Tibial nerve (tissue), 4 donors: ENCODE results near the gene TSHZ1. TPM values are rescaled to one million over a fixed set of nuclear protein-coding genes. Genes with fewer than 3 reads are reported as not detected.
"Not testable (repeated sequence)": the region's sequence is repeated elsewhere in the genome, so short reads cannot be mapped to it uniquely, and the experiment has no call there.

ENCODE experiments used
- DNase-seq, 2 donors: peaks; one replicate each; pipeline ENCODE4 v3.0.0-alpha.2; 2019; ENCODE audit warnings: low spot score in 2 of 2
- H3K27ac ChIP-seq, 4 donors: fragments of 200-600 bp; sonication (generic) in 3 of 4; one replicate each; pipeline ENCODE4 v1.5.1; 2017 to 2019; ENCODE audit warnings: mild to moderate bottlenecking in 1 of 4
- H3K27me3 ChIP-seq, 2 donors: fragments of 200-600 bp; sonication (generic) in 1 of 2; one replicate each; pipeline versions ENCODE4 v1.5.1 to v1.6.0; 2017 to 2019
- H3K36me3 ChIP-seq, 3 donors: fragments of 200-600 bp; sonication (generic); one replicate each; pipeline ENCODE4 v1.5.1; 2018 to 2019
- H3K4me1 ChIP-seq, 4 donors: fragments of 200-600 bp; sonication (generic) in 3 of 4; one replicate each; pipeline ENCODE4 v1.5.1; 2017 to 2019
- H3K4me3 ChIP-seq, 4 donors: fragments of 200-600 bp; sonication (generic) in 3 of 4; one replicate each; pipeline ENCODE4 v1.5.1; 2017 to 2019; ENCODE audit warnings: mild to moderate bottlenecking in 1 of 4, moderate library complexity in 1 of 4
- H3K9me3 ChIP-seq, 4 donors: fragments of 200-600 bp; sonication (generic) in 3 of 4; one replicate each; pipeline ENCODE4 v1.5.1; 2017 to 2019
- CTCF ChIP-seq, 5 experiments: fragments of 200-600 bp in 3 of 5; fragments of 450-650 bp in 2 of 5; sonication (generic) in 3 of 5; IDR thresholded peaks; one replicate each; pipeline ENCODE4 v1.5.1; 2016 to 2019; ENCODE audit warnings: antibody characterized with exemption in 5 of 5, mild to moderate bottlenecking in 3 of 5, moderate library complexity in 2 of 5
- EP300 ChIP-seq, 2 donors: sonication (generic); formaldehyde crosslinking; IDR thresholded peaks; one replicate each; pipeline ENCODE4 v1.6.1; 2017; ENCODE audit warnings: antibody characterized with exemption in 2 of 2, mild to moderate bottlenecking in 1 of 2
- POLR2A ChIP-seq, 2 donors: fragments of 450-650 bp; IDR thresholded peaks; one replicate each; pipeline ENCODE4 v1.6.1; 2017; ENCODE audit warnings: antibody characterized with exemption in 2 of 2, mild to moderate bottlenecking in 2 of 2, moderate library complexity in 2 of 2
- WGBS, 2 donors: methylation state at CpG; one replicate each; pipeline ENCODE4 v1.1.5; 2018; 5-methylcytosine and 5-hydroxymethylcytosine counted together
- total RNA-seq, 4 donors: library from RNA; depleted of rRNA; stranded (reverse); fragments of >200 nt; gene quantifications; one replicate each; pipeline ENCODE4 v1.1.0, GENCODE V29; 2016

Gene TSHZ1
- total RNA-seq, 4 donors from 2014 or later: 15.6 to 23.7 (median 18.3) TPM

- TF ChIP-seq EP300 (IDR thresholded peaks at IDR 0.05): no peak
- Histone ChIP-seq H3K4me1 (no peaks in the 10 kb centered on the region), H3K9me3 (peaks cover 0 to 17% (median 0%) of the 10 kb centered on the region in 4 donors), H3K27ac (no peak overlapping the region), H3K36me3 (no peaks in the 10 kb centered on the region), H3K4me3 (no peak overlapping the region), H3K27me3 (no peaks in the 10 kb centered on the region)
- DNase-seq: no peak
- WGBS, 2 donors: 73 to 86% methylated on average over 11 of the region's 11 CpGs
Observed at GRCh38 chr18:75178376-75178775, 32.2 kb upstream of the TSHZ1 start.

GRCh38 chr18:75179819-75180600 lies 30.6 kb upstream of the TSHZ1 start:
- no peak for DNase-seq
- WGBS, 2 donors: 80 to 83% methylated on average over 13 of the region's 13 CpGs
- H3K9me3 ChIP-seq: peaks cover 0 to 20% (median 0%) of the 10 kb centered on the region in 4 donors
- H3K4me1 ChIP-seq: no peaks in the 10 kb centered on the region
- H3K36me3 ChIP-seq: no peaks in the 10 kb centered on the region
- TF ChIP-seq EP300 (IDR thresholded peaks at IDR 0.05) (no peak), POLR2A (IDR thresholded peaks at IDR 0.05) (no peak), CTCF (IDR thresholded peaks at IDR 0.05) (no peak)
- H3K27me3 ChIP-seq: no peaks in the 10 kb centered on the region
- no peak overlapping the region for H3K4me3 ChIP-seq
- no peak overlapping the region for H3K27ac ChIP-seq

DNA sequence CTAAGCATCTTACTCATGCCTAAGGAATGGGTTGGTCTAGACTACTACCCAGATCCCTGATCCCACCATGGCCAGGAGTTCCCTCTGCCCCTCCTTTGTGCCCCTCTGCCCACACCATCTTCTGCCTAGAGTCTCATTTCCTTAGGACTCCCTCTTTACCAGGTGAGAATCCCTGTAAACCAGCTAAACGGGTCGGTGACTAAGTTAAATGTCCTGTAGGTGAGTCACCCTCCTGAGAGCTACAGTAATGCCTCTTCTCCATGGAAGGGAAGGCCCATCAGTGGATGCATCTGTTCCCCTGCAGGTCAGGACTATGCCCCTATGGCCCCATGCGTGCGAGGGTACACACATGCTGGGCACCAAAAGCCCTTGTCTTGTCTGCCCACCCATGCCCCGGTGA lies 27.1 kb upstream of the TSHZ1 start:
- Histone ChIP-seq H3K4me3 (no peak overlapping the region), H3K9me3 (peaks cover 0 to 20% (median 0%) of the 10 kb centered on the region in 4 donors), H3K27me3 (no peaks in the 10 kb centered on the region), H3K36me3 (no peaks in the 10 kb centered on the region), H3K27ac (no peak overlapping the region), H3K4me1 (no peaks in the 10 kb centered on the region)
- 74 to 78% methylated on average over 5 of the region's 5 CpGs for WGBS, 2 donors
- TF ChIP-seq CTCF (IDR thresholded peaks at IDR 0.05) (no peak), EP300 (IDR thresholded peaks at IDR 0.05) (no peak), POLR2A (IDR thresholded peaks at IDR 0.05) (no peak)
- no peak for DNase-seq

- DNase-seq: no peak
- no peak overlapping the region for H3K27ac ChIP-seq
- 85 to 92% methylated on average over 13 to 14 of the region's 14 CpGs for WGBS, 2 donors
- no peak overlapping the region for H3K4me3 ChIP-seq
- no peaks in the 10 kb centered on the region for H3K27me3 ChIP-seq
- H3K9me3 ChIP-seq: peaks cover 0 to 20% (median 0%) of the 10 kb centered on the region in 4 donors
- H3K36me3 ChIP-seq: no peaks in the 10 kb centered on the region
- TF ChIP-seq POLR2A (IDR thresholded peaks at IDR 0.05) (no peak), CTCF (IDR thresholded peaks at IDR 0.05) (no peak), EP300 (IDR thresholded peaks at IDR 0.05) (no peak)
- H3K4me1 ChIP-seq: no peaks in the 10 kb centered on the region
Observed at GRCh38 chr18:75183973-75184493, 26.6 kb upstream of the TSHZ1 start.

DNA sequence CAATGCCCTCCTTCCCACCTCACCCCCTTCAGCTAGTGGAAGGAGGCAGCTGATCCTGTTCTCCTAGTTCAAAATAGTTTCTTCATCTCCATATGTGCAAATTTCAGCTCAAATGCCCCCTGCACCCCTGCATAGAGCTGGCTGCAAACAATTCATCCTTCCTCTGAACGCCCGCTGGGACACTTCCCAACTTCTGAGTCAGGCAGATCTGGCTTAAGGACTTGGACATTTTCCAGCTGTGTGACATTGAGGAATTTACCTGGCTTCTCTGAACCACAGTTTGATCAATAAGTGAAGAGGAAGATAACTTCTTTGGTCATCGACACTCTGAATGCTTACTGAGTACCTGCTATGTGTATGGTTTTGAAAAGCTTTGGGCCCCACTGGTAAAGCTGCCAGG lies 25.1 kb upstream of the TSHZ1 start:
- H3K4me1 ChIP-seq: no peaks in the 10 kb centered on the region
- H3K4me3 ChIP-seq: no peak overlapping the region
- no peak for DNase-seq
- WGBS, 2 donors: 88 to 95% methylated on average over 3 of the region's 3 CpGs
- TF ChIP-seq CTCF (IDR thresholded peaks at IDR 0.05) (no peak), EP300 (IDR thresholded peaks at IDR 0.05) (no peak), POLR2A (IDR thresholded peaks at IDR 0.05) (no peak)
- H3K36me3 ChIP-seq: peaks cover 0 to 8% (median 0%) of the 10 kb centered on the region in 3 donors
- H3K9me3 ChIP-seq: peaks cover 0 to 18% (median 0%) of the 10 kb centered on the region in 4 donors
- H3K27ac ChIP-seq: no peak overlapping the region
- H3K27me3 ChIP-seq: no peaks in the 10 kb centered on the region

GRCh38 chr18:75187702-75188101 lies 22.9 kb upstream of the TSHZ1 start:
- not testable (repeated sequence) for H3K9me3 ChIP-seq, H3K27me3 ChIP-seq, H3K36me3 ChIP-seq, H3K4me1 ChIP-seq, H3K4me3 ChIP-seq, H3K27ac ChIP-seq, DNase-seq
- 83 to 93% methylated on average over 4 of the region's 4 CpGs for WGBS, 2 donors
